Endothelial cell of umbilical vein (primary cell): ENCODE data around the gene PYROXD2.

Source experiments
- CTCF ChIP-seq, 2 donors: IDR thresholded peaks; 1 replicate in 1 of 2; 2 replicates in 1 of 2; pipeline ENCODE4 v1.5.1; 2011; ENCODE audit warnings: low read length in 2 of 2, mild to moderate bottlenecking in 2 of 2, moderate library complexity in 2 of 2, control low read depth in 1 of 2, inconsistent platforms in 1 of 2, low read depth in 1 of 2; ENCODE audit not compliant: insufficient read depth in 1 of 2; ENCODE audit errors: extremely low read depth in 1 of 2
- EZH2 ChIP-seq: IDR thresholded peaks from 2 replicates; pipeline ENCODE4 v1.6.1; 2012; ENCODE audit warnings: borderline replicate concordance, low read depth, mild to moderate bottlenecking, moderate library complexity, low read length, inconsistent platforms; ENCODE audit not compliant: severe bottlenecking
- POLR2A ChIP-seq: IDR thresholded peaks from 2 replicates; pipeline ENCODE4 v1.6.1; 2012; ENCODE audit warnings: low read depth, mild to moderate bottlenecking, control low read depth, low read length

- TF ChIP-seq CTCF (IDR thresholded peaks at IDR 0.05; ENCODE audit: extremely low read depth in 1 of 2, insufficient read depth in 1 of 2, low read depth in 1 of 2, low read length in 2 of 2) (no peak), POLR2A (no peak), EZH2 (no peak)
Observed at GRCh38 chr10:98346847-98347246, 68.1 kb downstream of the PYROXD2 start.
